HG02943 (cell line): ENCODE data around the gene RPS15A.
A peak's percentile ranks its signal among the peaks of the same experiment; 100 is the strongest.
"Not testable (repeated sequence)": the region's sequence is repeated elsewhere in the genome, so short reads cannot be mapped to it uniquely, and the experiment has no call there.

Experiments used
- ATAC-seq: cut with Tn5 transposase; IDR thresholded peaks from one replicate; pipeline ENCODE4 v1.9.1; 2021; ENCODE audit warnings: mild to moderate bottlenecking, low read depth, moderate library complexity; ENCODE audit not compliant: unreplicated experiment

RPS15A gene

DNA sequence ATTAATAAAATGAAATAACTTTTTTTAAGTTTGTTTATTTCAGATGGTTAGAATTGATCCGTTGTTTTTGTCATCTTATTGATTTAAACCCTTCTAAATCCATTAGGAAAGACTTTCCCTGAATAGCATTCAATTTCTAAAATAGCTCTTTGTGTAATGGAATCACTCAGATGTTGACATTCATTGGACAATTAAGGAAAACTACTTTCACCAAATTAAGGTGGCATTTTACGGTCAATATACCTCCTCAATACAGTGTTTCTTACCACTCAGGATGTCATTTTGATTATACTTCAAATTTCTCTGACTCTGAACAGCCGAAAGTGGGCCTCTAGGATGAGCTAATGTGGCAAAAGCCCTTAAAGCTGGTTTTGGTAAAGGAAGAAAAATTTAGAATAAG lies 9.4 kb upstream of the RPS15A start:
- no peak for ATAC-seq

DNA sequence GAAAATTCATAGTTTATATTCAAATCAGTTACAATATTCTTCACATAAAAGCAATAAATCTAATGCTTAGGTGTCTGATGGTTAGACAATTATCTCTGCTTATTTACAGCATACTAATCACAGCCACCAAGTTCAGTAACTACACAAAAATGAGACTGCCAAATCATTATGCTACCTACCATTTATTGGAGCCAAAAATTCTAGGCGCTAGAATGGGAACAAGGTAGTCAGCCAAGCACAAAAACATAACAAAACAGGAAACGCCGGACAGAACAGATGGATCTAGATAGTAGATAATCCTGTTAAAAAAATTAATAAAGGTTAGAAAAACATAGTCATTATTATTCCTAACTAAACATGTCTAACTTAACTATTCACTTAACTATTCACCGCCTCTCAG lies 7.6 kb upstream of the RPS15A start:
- ATAC-seq = no peak

DNA sequence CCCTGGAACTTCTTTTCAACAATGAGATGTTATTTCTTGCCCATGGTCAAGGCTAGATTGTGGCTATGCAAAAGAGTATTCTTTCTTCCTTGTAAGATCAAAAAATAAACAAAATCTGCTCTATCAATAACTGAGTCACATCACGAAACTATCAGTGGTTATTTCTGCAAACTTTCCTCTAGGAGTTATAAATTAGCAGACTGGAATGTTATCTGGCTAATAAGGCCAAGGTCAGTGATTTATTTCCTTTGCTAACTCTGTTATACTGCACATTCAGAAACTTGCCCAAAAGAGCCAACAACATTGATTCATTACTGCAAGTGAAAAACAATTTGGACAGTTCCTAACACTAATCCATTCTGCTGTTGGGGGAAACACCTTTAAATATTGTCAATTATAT lies 6.2 kb upstream of the RPS15A start:
- no peak for ATAC-seq

DNA sequence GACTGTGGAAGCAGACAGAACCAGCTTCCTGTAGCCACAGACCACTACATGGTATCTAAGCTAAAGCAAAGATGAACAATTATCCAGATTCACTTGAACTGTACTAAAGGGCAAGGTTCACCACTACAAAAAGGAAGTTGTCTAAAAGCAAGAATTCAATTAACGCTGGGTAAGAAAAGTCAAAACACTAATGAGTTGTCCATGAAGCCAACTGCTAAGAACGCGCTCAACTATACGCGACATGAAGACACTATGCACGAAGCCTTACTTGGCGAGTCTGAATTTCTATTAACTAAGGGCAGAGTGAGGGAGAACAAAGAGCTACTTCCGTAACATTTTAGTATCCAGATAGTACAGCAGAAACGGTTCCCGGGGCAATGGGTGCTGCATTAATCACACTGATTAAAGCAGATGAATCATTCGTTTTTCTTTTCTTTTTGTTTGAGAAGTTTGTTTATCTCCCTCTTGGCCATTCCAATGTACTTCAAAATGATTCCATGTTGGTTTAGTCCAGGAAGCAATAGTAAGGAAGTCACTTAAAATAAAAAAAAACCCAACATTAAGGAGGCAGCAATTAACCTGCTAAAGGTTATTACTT lies 2.8 kb upstream of the RPS15A start:
- ATAC-seq = no peak

DNA sequence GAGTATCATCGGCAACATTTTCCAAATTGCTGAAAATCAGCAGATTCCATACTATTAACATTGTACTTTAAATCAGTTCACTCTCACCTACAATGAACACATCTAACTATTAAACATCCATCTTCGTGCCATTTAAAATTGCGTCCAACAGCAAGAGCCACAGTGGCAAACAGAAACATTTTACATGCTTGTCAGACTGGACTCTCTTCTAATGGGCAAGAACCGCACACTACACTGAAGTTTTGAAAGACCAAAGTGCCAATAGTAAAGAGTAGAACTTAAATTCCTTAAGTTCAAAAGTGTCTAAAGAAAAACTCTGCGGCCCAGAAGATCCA lies 652 bp downstream of the RPS15A start:
- ATAC-seq = no peak

DNA sequence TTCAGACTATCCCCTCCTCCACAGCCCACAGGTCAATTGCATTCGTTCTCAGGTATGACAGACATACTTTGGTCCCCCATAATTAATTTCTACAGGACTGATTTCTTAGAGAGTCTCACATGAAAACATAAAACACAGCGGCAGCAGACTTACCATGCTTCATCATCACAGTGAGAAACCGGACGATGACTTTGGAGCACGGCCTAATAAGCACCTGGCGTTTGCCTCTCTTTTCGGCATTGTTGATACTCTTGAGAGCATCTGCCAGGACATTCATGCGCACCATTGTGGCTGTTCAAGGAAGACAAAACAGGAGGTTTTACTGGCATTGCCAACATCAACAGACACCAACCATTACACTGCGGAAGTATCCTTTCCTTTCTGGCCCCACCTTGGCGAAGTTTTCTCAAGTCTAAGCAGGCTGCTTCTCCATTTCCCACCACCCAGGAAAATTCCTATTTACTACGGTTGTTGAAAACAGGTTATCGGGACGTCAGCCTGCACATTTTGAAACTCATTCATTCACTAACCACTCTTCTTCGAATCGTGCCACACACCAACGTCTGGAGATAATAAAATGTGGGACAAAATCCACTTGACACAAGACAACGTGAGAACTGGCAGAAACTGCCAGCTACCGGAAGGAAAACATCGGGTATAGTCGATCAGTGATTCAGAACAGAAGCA lies 1.2 kb downstream of the RPS15A start:
- ATAC-seq = no peak

DNA sequence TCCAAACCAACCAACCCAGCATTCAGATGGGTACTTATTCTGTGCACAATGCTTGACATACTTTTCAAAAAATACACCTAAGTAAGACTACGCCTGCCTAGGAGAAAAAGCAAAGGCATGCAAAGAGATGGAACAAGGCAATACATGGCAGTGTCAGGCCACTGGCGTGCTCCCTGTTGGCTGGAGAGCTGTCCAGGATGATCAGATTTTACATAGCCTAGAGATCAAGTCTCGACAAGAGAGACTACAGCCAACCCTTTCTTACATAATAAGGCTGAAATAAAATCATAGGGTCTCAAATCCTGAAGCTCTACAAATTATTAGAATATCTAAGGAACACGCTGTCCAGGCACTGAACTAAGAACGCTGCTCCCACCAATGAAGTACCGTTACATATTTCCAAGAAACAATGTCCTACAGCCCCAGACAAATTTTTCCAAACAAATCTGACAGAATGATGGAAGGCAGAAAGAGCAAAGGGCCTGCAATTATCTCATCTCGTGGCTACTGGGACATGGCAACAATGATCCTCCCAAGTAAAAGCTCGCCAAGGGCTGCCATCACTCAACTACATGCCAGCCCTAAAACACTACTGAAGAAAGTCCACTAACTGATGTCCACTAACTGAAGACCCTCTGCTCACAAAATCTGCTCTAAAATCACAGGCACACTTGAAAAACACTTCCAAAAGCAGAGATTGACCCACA lies 5.1 kb downstream of the RPS15A start:
- ATAC-seq = no peak

DNA sequence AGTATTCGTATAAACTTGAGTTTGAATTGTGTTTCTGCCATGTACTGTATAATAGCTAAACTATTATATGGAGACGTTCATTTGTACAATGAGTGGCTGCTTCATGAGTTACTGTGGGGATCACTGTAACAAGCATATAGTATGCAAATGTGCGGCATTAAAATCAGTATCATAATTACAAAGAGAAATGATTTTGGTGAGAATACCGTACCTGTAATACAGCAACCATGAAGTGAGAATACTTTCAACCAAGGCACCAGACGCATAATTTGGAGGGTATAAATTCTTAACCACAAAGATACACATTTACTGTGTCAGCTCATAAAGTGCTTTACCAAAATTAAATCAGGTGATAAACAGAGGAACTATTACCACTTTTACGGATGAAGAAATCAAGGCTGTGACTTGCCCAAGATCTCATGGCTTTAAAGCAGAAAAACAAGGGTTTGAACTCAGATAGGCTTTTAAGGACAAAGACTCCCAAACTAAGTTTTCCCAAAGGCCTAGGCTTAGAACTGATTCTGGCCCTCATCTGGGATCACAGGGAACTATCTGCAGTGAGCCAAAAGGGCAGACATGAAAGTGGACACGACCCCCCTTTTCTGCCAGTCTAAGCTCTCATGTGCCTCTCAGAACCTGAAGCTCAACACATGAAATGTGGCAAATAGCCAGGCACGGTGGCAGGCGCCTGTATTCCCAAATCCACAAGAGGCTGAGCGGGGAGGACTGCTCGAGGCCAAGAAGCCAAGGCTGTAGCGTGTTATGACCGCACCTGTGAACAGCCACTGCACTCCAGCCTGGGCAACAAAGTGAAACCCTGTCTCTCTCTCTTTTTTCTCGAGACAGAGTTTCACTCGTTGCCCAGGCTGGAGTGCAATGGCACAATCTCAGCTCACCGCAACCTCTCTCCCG lies 6.4 kb downstream of the RPS15A start:
- no peak for ATAC-seq

DNA sequence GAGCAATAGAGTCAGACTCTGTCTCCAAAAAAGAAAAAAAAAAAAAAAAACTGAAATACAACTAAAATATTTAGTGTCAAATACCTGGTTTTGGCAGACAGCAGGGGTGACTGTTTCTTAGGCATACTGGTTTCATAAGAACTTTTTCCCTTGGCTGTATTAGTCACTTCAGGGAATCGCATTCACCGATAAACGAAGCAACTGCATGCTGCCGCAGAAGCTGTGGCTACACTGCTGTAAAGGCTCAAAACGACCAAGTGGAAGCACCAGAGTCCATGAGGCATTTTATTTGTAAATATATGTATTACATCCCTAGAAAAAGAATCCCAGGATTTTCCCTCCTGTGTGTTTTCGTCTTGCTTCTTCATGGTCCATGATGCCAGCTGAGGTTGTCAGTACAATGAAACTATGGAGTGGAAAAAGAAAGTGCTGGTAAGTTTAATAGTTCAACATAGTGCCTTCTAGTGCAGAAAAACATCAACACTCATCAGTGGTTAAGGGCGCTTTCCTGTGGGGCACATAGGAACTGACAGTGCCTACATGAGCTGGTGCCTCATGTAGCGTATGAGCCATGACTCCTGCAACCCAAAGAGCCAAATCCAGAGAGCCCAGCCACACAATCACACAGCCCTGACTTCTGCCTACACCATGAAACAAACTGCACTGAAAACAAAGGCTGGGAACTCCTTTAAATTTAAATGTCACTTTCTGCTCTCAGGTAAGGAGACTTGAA lies 7.3 kb downstream of the RPS15A start:
- no peak for ATAC-seq

DNA sequence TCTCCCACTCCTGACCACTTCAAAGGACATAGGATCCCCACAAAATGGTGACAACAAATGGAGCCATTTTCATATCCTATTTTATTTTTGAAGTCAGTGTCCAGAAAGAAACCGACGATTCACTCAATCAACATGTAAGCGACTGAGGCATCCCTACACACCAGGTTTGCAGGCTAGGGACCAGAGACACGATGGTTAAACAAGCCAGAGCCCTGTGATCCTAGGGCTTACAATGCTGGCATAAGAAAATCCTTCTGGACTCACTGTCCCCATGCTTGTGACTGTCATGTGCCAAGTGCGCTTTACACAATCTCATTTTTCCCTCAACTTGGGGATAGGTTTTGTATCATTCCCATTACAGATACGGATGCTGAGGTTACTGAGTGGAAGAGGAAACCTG lies 8.9 kb downstream of the RPS15A start:
- ATAC-seq = not testable (repeated sequence)

DNA sequence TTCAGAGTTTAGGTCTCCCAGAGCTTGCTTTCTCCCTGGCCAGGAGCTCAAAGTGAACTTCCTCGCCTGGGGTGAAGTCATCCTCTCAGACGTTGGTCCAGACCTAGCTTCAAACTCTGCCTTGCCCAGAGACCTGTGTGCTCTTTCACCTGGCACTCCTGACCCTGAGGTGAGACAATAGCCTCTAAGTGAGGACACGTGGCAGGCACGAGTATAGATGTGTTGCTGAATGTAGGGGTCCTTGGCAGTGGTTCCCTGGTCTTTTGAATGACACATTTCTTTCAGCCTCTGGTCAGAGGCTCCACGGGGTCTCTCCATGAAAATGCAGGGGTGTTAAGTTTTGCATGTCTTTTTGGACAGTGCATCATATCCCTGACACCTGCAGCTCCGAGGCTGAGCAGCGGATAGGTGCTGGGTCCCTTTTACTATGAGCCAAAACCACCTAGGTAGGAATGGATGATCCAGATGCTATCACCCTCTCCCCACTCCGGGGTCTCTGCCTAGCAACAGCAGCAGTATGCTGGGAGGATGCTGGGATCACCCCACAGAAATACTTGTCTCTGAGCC lies 9.6 kb downstream of the RPS15A start:
- ATAC-seq = not testable (repeated sequence)

DNA sequence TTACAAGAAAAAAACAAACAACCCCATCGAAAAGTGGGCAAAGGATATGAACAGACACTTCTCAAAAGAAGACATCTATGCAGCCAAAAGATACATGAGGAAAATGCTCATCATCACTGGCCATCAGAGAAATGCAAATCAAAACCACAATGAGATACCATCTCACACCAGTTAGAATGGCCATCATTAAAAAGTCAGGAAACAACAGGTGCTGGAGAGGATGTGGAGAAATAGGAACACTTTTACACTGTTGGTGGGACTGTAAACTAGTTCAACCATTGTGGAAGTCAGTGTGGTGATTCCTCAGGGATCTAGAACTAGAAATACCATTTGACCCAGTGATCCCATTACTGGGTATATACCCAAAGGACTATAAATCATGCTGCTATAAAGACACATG lies 12.5 kb downstream of the RPS15A start:
- not testable (repeated sequence) for ATAC-seq

DNA sequence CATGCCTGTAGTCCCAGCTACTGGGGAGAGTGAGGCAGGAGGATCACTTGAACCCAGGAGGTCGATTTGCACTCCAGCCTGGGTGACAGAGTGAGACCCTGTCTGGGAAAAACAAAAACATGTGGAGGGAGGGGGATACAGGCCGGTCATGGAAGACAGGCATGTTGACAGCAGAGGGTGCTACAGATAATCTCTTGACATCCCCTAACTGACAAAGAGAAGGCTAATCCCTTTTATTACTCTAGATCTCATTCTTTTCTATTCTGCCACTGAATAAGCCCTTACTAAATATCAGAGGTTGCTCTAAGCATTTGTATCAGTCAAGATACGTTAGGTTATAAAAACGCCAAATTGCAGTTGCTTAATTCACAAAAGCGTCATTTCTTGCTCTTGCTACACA lies 13.8 kb downstream of the RPS15A start:
- ATAC-seq = not testable (repeated sequence)

DNA sequence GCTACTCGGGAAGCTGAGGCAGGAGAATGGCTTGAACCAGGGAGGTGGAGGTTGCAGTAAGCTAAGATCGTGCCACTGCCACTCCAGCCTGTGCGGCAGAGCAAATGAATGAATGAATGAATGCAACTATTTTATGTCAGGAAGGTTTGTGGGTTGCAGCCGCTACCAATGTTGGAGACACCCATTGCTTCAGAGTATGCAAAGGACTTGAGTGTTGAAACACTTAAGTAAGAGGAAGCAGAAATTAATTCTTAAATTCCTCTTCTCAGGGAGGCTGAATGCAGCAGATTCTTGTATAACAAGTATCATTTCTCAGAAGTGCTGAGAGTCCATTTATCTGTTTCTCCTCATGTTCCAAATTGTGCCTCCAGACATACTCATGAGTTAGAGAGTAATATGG lies 15.5 kb downstream of the RPS15A start:
- not testable (repeated sequence) for ATAC-seq

DNA sequence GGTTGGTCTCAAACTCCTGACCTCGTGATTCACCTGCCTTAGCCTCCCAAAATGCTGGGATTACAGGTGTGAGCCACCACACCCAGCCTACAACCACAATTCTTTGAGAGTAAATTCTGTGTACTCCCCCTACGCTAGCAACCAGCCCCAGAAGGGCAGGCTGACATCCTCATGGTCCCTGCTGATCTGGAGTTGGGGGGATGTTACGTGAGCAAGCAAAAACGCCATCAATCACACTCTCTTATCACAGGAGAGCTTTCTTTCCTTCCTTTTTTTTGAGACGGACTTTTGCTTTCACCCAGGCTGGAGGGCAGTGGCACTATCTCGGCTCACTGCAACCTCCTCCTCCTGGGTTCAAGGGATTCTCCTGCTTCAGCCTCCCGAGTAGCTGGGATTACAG lies 18.0 kb downstream of the RPS15A start:
- ATAC-seq = not testable (repeated sequence)

DNA sequence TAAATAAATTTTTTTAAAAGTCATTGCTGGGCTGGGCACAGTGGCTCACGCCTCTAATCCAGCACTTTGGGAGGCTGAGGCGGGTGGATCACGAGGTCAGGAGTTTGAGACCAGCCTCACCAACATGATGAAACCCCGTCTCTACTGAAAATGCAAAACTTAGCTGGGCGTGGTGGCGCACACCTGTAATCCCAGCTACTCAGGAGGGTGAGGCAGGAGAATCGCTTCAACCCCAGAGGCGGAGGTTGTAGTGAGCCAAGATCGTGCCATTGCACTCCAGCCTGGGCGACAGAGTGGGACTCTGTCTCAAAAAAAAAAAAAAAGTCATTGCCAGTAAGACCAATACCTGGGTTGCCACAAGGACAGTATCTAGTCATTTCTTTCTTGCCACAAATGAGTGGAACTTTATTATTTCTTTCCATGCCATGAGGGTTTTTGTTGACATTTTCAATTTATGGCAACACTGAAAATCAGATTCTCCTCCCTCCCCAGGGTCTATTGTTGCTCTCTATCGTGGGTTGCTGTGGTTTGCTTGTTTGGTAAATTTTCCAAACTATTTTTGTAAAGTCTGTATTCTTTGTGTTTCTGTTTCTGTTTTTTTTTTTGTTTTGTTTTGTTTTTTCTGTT lies 19.7 kb downstream of the RPS15A start:
- not testable (repeated sequence) for ATAC-seq

DNA sequence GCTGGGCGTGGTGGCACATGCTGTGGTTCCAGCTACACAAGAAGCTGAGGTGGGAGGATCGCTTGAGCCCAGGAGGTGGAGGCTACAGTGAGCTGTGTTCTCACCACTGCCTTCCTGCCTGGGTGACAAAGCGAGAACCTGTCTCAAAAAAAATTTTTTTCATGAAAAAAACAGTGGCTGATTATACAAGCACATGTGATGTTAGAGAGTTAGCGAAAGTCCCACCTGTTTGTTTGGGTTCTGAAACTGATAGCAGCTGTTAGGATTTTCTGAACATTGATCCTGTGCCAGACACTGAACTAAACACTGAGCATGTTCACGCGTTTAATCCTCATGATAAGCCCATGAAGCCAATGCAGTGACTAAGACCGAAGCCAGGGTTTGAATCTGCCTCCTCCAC lies 22.9 kb downstream of the RPS15A start:
- peak; percentile 62 for ATAC-seq

DNA sequence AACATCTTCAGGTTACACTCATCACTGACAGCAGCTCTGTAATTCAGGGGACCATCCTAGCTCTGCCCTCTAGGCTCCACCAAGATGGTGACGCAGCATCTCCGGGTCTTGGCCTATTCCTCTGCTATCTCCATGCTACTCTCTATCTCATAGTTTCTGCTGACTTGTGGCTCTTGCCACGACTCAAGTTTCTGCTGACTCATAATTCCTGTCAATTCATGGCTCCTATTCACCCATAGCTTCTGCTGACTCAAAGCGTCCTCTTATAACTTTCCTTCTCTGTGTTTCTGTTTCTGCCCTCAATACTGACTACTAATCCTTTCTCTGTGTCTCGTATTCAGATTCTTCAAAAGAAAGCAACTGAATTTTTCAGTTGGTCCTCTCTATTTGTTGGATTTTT lies 27.4 kb downstream of the RPS15A start:
- not testable (repeated sequence) for ATAC-seq
